MM.1S (cell line): ENCODE measurements around the gene WDR1.

Source experiments
- DNase-seq: peaks from one replicate; pipeline ENCODE4 v3.0.0-alpha.2; 2015
- H2AFZ ChIP-seq: fragments of 300-600 bp; sonication (generic); 2 replicates; pipeline ENCODE4 v1.6.0; 2016; ENCODE audit warnings: antibody characterized with exemption, low read length
- H3F3A ChIP-seq: fragments of 300-600 bp; sonication (generic); 2 replicates; pipeline ENCODE4 v1.6.1; 2016; ENCODE audit warnings: mild to moderate bottlenecking, antibody characterized with exemption, low read length, moderate library complexity, mixed read lengths; ENCODE audit not compliant: insufficient read depth
- H3K27ac ChIP-seq: fragments of 300-600 bp; sonication (generic); 2 replicates; pipeline ENCODE4 v1.5.1; 2016; ENCODE audit warnings: mild to moderate bottlenecking, low read length
- H3K27me3 ChIP-seq: fragments of 300-600 bp; sonication (generic); replicated peaks from 2 replicates; pipeline ENCODE4 v1.6.0; 2016; ENCODE audit warnings: low read length; ENCODE audit not compliant: insufficient read depth
- H3K36me3 ChIP-seq: fragments of 300-600 bp; sonication (generic); replicated peaks from 2 replicates; pipeline ENCODE4 v1.6.1; 2016; ENCODE audit warnings: mild to moderate bottlenecking, low read length, mixed read lengths; ENCODE audit not compliant: insufficient read depth
- H3K4me1 ChIP-seq: fragments of 300-600 bp; sonication (generic); 2 replicates; pipeline ENCODE4 v1.6.1; 2016; ENCODE audit warnings: low read length, mixed read lengths
- H3K4me2 ChIP-seq: fragments of 300-600 bp; sonication (generic); 2 replicates; pipeline ENCODE4 v1.6.0; 2016; ENCODE audit warnings: low read depth, low read length
- H3K4me3 ChIP-seq: fragments of 300-600 bp; sonication (generic); 2 replicates; pipeline ENCODE4 v1.5.1; 2016; ENCODE audit warnings: low read length, mixed read lengths
- H3K79me2 ChIP-seq: fragments of 300-600 bp; sonication (generic); 2 replicates; pipeline ENCODE4 v1.6.1; 2016; ENCODE audit warnings: mixed run types, low read length, mixed read lengths
- H3K9ac ChIP-seq: fragments of 300-600 bp; sonication (generic); 2 replicates; pipeline ENCODE4 v1.6.1; 2016; ENCODE audit warnings: low read length, mixed read lengths
- H3K9me2 ChIP-seq: fragments of 300-600 bp; sonication (generic); replicated peaks from 2 replicates; pipeline ENCODE4 v1.6.1; 2016; ENCODE audit warnings: mild to moderate bottlenecking, low read length, mixed read lengths; ENCODE audit not compliant: insufficient read depth
- H3K9me3 ChIP-seq: fragments of 300-600 bp; sonication (generic); replicated peaks from 2 replicates; pipeline ENCODE4 v1.6.1; 2016; ENCODE audit warnings: mild to moderate bottlenecking, low read length, mixed read lengths; ENCODE audit not compliant: insufficient read depth
- H4K20me1 ChIP-seq: fragments of 300-600 bp; sonication (generic); 2 replicates; pipeline ENCODE4 v1.6.1; 2016; ENCODE audit warnings: mild to moderate bottlenecking, low read length, moderate library complexity, mixed read lengths; ENCODE audit not compliant: insufficient read depth
- EZH2 ChIP-seq: fragments of 300-600 bp; sonication (generic); optimal IDR thresholded peaks from 2 replicates; pipeline ENCODE3; 2017; ENCODE audit warnings: low read depth, mild to moderate bottlenecking, antibody characterized with exemption, low read length, mixed read lengths
- EZH2phosphoT487 ChIP-seq: fragments of 300-600 bp; sonication (generic); IDR thresholded peaks from 2 replicates; pipeline ENCODE4 v1.6.1; 2018; ENCODE audit warnings: antibody characterized with exemption, low read length
- TF ChIP-seq, protein P1 (sequence below): fragments of 300-600 bp; sonication (generic); IDR thresholded peaks from 2 replicates; pipeline ENCODE4 v1.5.1; 2016; ENCODE audit warnings: antibody characterized with exemption, low read length, mixed read lengths

WDR1 gene

DNA sequence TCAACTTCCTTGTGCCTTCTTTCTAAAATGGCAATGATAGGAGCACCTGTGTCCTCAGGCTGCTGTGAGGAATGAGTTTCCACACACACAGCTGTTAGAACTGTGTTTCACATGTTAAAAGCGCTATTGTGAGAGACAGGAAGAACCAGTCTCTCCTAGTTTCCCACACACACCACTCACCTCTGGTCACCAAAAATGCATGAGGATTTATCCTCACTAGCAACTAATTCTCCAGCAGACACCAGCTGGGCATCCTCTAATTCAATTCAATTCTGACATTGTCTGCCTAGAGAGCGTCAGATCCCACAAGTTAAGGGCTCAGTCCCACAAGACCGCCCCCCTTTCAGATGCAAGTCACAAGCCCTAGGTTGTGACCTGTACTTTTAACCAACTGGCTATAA, 66.3 kb downstream of the WDR1 start:
- no peaks in the 10 kb centered on the region for H3K9me3 ChIP-seq
- H3K4me1 ChIP-seq = no peaks in the 10 kb centered on the region
- no peak overlapping the region for H3K27ac ChIP-seq
- H2AFZ ChIP-seq = no peak overlapping the region
- TF ChIP-seq, protein P1, sequence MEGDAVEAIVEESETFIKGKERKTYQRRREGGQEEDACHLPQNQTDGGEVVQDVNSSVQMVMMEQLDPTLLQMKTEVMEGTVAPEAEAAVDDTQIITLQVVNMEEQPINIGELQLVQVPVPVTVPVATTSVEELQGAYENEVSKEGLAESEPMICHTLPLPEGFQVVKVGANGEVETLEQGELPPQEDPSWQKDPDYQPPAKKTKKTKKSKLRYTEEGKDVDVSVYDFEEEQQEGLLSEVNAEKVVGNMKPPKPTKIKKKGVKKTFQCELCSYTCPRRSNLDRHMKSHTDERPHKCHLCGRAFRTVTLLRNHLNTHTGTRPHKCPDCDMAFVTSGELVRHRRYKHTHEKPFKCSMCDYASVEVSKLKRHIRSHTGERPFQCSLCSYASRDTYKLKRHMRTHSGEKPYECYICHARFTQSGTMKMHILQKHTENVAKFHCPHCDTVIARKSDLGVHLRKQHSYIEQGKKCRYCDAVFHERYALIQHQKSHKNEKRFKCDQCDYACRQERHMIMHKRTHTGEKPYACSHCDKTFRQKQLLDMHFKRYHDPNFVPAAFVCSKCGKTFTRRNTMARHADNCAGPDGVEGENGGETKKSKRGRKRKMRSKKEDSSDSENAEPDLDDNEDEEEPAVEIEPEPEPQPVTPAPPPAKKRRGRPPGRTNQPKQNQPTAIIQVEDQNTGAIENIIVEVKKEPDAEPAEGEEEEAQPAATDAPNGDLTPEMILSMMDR = no peak
- TF ChIP-seq EZH2phosphoT487 (no peak), EZH2 (no peak)
- no peak overlapping the region for H3K9ac ChIP-seq
- no peaks in the 10 kb centered on the region for H3K79me2 ChIP-seq
- H3K4me2 ChIP-seq = no peak overlapping the region
- H4K20me1 ChIP-seq = no peaks in the 10 kb centered on the region
- no peaks in the 10 kb centered on the region for H3K9me2 ChIP-seq
- H3K27me3 ChIP-seq = no peaks in the 10 kb centered on the region
- no peak overlapping the region for H3K4me3 ChIP-seq
- H3F3A ChIP-seq = no peaks in the 10 kb centered on the region
- DNase-seq = no peak
- no peaks in the 10 kb centered on the region for H3K36me3 ChIP-seq

DNA sequence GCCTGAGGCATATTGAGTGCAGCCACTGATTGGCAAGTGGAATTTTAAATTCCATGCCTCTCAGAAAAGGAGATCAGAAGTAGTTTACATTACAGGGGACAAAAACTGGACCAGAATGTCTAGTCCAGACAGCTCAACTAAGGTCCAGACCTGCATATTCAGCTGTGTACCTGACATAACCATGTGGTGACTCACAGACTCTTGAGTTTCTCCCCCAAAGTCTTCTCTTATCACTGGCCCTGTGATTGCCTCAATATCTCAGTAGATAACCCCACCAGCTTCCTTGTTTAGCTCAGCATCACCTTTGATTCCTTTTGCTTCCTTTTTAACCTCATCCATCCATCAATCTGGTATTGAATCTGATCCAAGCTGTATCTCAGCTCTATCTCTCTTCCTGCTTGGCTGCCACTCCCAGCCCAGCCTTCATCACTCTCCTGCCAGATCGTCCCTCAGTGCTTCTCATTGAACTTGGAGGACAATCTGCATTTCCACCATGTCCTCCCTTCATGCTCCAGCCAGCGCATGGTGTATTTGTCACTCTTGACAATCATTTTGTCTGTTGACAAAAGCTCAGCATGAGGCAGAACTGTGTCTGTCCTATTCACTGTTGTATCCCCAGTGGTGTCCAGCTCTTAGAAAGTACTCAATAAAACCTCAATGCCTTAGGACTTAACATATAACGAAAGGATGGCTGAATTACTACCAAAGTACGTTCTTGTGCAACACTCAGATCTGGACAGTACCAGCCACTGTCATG, 67.5 kb downstream of the WDR1 start:
- no peak overlapping the region for H3K4me3 ChIP-seq

DNA sequence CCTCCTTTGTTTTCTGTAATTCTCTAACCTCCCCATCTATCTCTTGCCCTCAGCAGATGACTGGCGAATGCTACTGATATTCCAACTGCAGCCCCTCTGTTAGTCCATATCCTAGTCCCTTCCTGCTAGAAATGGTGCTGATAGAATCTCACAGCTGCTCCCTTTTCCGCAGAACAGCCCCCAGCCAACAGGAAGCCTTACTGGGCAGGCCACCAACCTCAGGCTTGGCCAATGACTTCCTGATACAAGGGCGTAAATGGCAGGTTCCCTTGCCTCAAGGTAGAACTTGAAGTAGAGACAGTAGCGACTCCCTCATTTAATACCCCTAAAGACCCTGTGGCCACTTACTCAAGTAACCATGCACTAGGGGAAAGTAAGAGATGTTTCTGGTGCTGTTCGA, 68.6 kb downstream of the WDR1 start:
- Histone ChIP-seq H3K27ac (no peak overlapping the region), H3K4me2 (no peak overlapping the region), H3K79me2 (no peaks in the 10 kb centered on the region), H3K9ac (no peak overlapping the region), H3F3A (no peaks in the 10 kb centered on the region), H3K4me1 (no peaks in the 10 kb centered on the region), H2AFZ (no peak overlapping the region), H3K9me3 (no peaks in the 10 kb centered on the region), H3K27me3 (no peaks in the 10 kb centered on the region), H3K36me3 (no peaks in the 10 kb centered on the region), H3K4me3 (no peak overlapping the region), H4K20me1 (no peaks in the 10 kb centered on the region), H3K9me2 (no peaks in the 10 kb centered on the region)
- TF ChIP-seq EZH2phosphoT487 (no peak), EZH2 (no peak)
- TF ChIP-seq, protein P1 = no peak
- DNase-seq = no peak

More for the DNA sequence above, 67.5 kb downstream of the WDR1 start:
- TF ChIP-seq, protein P1 = no peak
- no peak for TF ChIP-seq EZH2phosphoT487
- Histone ChIP-seq H3K9me3 (no peaks in the 10 kb centered on the region), H3K4me2 (no peak overlapping the region), H3K9me2 (no peaks in the 10 kb centered on the region), H3K36me3 (no peaks in the 10 kb centered on the region), H3K27ac (no peak overlapping the region), H3F3A (no peaks in the 10 kb centered on the region), H2AFZ (no peak overlapping the region), H3K9ac (no peak overlapping the region), H4K20me1 (no peaks in the 10 kb centered on the region), H3K4me1 (no peaks in the 10 kb centered on the region), H3K79me2 (no peaks in the 10 kb centered on the region), H3K27me3 (no peaks in the 10 kb centered on the region)
- DNase-seq = no peak
